GM21390 (cell line): ENCODE data around the gene G2E3.
"Not testable (repeated sequence)": the region's sequence is repeated elsewhere in the genome, so short reads cannot be mapped to it uniquely, and the experiment has no call there.

Source experiments
- ATAC-seq: cut with Tn5 transposase; IDR thresholded peaks from one replicate; pipeline ENCODE4 v1.9.1; 2021; ENCODE audit not compliant: unreplicated experiment

Gene G2E3

DNA sequence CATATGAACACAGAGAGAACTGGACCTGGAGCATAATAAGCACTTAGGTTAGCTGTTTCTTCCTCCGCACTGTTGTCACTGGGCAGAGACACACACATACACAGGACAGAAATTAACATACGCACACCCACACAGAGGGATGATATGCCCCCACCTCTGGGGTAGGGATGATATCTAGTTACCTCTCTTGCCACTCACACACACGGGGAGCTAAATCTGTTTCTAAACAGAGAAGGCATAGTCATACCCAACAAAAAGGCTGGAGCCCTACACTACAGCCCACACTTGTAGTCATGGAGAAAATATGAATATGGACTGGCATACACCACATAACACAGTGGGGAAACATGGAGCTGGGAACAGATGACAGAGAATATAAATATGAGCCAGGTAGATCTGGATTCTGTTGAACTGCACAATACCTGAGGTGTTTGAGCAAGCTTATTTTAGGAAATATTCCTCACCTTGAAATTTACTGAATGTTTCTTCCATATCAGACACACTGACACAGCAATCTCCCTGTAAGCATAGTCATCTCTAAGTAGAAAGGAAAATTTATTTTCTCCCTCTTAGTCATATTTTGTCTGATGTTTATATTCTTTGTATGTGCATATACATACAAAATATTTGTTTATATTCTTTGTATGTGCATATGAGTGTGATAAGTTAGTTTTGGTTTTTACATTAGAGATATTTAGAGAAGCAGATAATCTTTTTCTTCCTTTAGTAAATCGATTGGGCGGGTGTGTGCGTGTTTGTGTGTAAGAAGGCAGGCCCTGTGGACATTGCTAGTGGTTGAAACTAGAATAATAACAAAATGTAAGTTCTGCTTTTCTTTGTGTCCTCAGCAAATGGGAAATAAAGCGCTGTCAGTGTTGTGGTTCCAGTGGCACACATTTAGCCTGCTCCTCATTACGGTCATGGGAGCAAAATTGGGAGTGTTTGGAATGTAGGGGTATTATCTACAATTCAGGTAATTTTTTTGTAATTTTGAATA, 42.3 kb downstream of the G2E3 start:
- ATAC-seq: no peak

DNA sequence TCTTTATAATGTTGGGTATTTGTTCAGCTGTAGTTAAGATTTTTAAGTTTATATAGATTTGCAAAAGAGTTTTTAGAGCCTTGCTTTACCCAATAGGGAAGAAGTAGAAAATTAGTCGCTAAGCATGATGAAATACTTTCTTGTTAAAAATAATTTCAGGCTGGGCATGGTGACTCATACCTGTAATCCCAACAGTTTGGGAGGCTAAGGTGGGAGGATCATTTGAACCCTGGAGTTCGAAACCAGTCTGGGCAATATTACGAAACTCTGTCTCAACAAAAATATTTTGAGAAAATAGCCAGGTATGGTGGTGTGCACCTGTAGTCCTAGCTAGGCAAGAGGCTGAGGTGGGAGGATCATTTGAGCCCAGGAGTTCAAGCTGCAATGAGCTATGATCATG, 44.4 kb downstream of the G2E3 start:
- ATAC-seq: no peak

DNA sequence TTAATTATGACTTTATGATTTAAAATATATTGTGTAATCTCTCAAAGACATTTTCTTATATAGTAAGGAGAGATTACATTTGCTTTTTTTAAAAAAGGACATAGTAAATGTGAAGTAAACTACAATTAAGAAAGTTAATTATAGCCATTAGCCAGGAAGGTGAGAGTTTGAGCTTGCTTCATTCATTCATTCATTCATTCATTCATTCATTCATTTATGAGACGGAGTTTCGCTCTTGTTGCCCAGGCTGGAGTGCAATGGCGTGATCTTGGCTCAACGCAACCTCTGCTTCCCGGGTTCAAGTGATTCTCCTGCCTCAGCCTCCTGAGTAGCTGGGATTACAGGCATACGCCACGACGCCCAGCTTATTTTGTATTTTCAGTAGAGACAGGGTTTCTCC, 45.7 kb downstream of the G2E3 start:
- ATAC-seq: not testable (repeated sequence)

DNA sequence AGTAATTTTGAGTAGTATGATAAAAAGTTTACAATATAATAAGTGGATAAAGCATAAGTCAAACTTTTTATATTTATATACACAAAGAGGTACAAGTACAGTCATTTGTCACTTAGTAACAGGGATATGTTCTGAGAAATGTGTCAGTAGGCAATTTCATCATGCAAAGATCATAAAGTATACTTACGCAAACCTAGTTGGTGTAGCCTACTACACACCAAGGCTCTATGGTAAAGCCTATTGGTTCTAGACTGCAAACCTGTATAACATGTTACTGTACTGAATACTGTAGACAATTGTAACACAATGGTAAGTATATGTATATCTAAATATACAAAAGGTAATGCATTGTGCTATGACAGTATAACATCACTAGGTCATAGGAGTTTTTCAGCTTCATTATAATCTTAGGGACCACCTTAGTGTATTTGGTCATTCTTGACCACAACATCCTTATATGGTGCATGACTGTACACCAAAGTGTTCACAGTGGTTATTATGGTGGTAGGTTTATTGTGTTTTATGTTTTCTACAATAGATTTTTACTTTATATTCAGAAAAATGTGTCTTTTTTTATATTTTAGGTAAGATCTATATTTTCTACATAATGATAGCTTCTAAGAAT, 48.3 kb downstream of the G2E3 start:
- ATAC-seq: no peak

DNA sequence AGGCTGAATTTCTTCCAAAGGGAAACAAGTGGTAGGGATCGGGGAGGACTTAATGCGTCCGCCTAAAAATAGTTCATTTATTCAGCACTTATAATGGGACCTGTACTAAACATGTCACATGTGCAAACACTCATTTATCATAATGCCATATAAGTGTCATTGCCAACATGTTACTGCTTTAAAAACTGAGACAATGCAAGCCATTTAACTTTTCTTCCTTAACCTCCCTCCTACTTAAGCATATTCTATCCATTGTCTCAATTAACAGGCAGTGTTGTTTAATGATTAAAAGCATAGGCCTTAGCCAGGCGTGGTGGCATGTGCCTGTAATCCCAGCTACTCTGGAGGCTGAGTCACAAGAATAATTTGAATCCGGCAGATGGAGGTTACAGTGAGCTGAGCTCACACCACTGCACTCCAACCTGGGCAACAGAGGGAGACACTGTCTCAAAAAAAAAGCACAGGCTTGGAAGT, 49.6 kb downstream of the G2E3 start:
- ATAC-seq: no peak

DNA sequence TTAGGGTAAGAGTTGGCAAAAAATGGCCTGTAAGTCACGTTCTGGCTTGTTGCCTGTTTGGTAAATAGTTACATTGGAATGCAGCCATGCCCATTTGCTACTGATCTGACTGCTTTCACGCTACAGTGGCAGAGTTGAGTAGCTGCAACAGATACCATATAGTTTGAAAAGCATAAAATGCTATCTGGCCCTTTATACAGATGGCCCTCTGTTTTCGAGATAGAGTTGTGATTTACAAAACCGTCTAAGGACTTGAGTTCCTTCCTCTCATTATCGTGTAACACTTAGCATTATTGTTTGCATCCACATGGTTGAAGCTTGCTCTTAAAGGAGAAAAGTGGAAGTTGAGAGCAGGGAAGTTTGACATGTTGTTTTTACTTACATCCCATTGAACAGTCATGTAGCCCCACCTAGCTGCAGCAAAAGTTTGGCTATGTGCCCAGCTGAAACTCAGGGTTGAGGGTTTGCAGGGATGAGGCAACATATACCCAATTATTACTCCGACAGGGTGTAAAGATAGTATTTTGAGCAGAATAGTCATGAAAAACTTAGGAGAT, 51.9 kb downstream of the G2E3 start:
- no peak for ATAC-seq

DNA sequence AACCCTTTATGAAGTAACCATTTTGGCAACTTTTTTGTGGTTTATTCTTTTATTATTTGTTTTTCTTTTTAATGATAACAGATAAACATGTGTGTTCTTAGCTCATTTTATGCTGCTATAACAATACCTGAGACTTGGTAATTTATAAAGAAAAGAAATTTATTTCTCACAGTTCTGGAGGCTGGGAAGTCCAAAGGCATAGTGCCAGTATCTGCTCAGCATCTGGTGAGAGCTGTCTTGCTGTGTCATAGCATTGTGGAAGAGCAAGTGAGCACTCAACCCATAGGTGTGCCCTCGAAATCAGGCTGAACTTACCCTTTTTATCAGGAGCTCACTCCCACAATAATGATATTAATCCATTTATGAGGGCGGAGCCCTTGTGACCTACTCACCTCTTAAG, 55.2 kb downstream of the G2E3 start:
- ATAC-seq: no peak

DNA sequence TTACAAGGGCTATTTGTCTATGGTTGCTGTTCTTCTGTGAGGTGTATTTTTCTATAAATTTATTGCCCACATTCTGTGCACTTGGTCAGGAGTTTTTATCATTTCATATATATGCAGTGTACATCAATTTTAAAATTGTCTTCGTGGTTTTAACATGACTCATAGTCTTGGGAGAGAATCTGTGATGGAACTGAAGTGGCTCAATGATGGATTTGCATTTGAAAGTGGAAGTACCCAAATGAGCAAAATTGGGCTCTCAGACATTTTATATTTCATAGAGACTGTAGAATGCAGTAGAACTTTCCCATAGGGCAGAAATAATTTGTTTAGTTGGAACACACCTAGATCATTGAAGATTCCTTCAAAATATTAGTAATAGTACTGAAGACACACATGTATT, 61.2 kb downstream of the G2E3 start:
- peak; percentile 50 for ATAC-seq

DNA sequence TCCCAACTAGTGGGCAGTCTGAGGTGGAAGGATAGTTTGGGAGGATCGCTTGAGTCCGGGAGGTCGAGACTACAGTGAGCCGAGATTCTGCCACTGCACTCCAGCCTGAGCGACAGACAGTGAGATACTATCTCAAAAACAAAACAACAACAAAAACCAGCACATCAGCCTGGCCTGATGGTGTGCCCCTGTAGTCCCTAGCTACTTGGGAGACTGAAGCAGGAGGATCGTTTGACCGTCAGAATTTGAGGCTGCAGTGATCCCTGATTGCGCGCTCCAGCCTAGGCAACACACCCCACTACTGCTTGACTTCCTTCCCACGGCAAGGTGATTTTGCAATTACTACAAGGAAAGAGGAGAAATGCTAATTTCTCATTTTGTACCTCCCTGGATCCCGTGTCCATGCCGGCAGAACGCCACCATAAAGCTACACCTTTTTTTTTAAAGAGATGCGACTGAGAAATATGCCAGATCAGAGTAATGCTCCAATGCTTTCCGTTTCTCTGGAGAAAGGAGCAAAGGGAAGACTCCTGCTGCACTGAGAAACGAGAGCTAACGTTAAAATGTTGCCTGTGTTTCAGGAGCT, 62.5 kb downstream of the G2E3 start:
- no peak for ATAC-seq

DNA sequence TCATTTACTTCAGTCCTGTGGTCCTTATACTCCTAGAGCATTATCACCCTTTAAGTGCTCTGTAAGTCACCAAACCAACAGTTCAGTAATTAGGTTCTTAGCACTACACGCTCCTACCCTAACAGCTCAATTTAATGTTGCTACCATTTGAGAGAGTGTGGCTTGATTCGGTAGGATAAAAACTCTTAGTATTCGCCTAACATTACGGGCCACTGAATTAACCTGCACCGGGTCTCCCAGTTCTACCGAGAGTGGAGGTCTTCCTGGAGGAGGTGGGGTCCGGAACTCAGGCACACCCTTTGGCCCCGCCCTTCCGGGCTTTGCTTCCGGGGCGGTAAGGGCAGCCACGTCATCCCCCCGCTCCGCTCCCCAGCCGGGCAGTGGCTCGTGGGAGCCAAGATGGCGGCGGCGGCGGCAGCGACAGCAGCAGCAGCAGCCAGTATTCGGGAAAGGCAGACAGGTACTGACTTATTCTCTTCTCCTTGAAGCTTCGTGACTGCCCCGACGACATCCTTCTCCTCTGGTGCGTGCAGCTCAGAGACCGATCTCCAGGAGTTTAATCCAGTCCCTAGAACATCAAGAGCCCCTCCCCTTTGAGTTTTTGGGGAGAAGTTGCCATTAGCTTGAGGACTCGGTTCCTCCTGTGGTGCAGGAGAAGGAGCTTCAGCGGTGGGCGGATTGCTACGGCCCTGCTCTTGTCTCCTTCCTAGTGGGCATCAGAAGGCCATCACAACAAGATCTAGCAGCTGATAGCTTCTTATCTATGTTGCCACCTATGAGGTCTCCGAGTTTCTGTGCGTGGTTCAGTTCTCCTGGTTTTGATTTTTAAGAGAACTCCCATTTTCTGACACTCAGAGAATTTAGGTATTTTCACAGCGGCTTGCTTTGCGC, 63.2 kb downstream of the G2E3 start, which contains the start of gene SCFD1:
Gene SCFD1 (plus strand): TSS at position 380 of the 891 bp plus-strand sequence. CDS start 20 bp downstream, at position 400.
- peak; percentile 88 for ATAC-seq

DNA sequence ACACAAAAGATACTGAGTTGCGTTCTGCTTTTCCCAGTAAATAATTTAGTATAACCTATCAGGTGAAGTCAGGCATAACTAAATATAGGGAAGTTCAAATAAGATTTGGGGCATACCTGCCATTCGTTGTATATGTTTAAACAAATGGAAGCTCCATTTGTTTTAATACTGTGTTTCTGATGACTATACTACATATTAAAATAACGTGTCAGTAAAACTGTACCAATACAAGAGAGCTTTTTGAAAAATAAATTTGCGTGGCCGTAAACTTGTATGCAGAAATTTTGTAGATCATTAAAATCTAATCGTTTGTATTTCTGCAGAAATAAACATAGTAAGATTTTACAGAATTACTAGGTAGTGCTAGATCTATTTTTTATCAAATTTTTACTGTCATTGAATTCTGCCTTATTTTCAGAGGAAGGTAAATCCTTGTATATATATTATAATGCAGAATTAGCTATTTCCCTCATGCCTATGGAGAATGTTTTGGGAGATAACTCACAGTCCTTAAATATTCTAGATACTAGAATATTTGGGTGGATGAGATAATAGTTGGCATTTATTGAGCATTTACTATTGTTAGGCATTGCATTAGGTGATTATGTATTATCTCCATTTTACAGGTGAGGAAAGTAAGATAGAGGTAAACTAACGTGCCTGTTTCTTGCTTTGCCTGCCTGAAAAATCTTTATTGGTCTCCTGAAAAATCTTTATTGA, 64.6 kb downstream of the G2E3 start:
- no peak for ATAC-seq

DNA sequence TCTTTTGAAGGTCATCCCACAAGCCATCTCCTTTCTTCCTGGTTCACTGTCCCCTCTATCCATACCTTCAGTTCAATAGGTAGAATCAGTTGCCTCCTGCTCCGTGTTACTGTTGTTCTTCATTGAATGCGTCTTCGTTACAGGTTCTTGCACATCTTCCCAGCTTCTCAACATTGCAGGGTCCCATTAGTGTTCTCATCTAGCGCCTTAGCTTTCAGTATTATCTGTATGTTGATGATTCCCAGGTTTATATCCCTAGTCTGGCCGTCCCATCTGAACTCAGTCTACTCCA, 65.1 kb downstream of the G2E3 start:
- ATAC-seq: no peak

DNA sequence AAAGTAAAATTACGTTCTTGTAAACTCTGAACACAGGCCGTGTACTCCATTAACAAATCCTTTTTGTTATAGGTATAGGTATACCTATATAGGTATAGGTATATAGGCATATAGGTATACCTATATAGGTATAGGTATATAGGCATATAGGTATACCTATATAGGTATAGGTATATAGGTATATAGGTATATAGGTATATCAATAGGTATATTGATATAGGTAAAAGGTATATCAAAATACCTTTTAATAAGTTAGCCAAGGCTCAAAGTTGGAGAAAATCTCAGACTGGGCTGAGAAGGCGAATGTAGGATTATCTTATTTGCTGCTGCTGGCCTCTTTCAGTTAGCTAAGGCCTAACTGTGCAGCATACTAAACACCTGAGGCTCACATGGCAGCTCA, 66.6 kb downstream of the G2E3 start:
- no peak for ATAC-seq

DNA sequence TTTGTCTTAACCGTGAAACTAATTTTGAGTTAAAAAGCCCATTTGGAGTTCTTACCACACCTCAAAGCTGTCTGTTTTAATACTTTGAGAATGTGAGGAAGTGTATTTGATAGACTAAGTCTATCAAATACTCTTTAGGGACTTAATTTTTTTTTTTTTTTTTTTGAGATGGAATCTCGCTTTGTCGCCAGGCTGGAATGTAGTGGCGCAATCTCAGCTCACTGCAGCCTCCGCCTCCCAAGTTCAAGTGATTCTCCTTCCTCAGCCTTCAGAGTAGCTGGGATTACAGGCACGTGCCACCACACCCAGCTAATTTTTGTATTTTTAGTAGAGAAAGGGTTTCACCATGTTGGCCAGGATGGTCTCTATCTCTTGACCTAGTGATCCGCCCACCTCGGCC, 70.5 kb downstream of the G2E3 start:
- not testable (repeated sequence) for ATAC-seq

DNA sequence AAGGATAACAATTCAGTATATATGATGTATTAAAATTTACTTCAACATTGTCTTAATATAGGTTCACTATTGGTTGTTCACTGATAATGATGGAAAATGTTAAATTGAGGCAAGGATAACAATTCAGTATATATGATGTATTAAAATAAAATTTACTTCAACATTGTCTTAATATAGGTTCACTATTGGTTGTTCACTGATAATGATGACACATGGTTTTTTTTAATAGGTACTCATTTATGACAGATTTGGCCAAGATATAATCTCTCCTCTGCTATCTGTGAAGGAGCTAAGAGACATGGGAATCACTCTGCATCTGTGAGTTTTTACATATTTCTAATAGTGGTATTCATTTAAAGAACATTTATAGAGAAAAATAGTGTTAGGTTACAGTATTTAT, 71.3 kb downstream of the G2E3 start:
- no peak for ATAC-seq

DNA sequence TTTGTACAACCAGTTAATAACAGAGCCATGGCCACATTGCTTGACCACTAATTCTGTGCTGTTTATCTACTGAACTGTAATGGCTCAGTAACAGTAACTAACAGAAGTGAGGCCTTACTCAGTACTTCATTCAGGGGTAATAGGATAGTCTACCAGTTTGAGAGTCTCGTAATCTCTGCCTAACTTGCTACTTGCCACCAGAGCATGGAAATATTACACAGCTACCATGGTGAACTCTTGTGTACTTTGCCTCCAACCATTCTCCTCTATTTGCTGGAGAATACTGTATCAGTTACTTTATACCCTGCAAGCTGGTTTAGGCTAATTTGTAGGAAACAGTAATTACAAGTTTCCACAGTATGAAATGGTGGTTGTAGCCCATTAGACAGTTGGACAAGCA, 73.8 kb downstream of the G2E3 start:
- no peak for ATAC-seq

DNA sequence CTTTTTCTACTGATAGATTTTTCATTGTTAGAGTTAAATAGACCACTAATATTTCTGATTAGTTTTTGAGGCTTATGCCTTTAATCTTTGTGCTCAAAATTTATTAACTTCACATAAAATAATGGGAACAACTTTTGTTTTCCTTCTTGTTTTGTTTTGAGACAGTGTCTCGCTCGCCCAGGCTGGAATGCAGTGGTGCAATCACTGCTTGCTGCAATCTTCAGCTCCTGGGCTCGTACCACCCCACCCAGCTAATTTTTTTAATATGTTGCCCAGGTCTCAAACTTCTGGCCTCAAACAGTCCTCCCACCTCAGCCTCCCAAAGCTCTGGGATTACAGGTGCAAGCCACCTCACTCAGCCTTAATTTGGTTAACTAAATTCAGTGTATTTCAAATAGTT, 80.0 kb downstream of the G2E3 start:
- no peak for ATAC-seq

DNA sequence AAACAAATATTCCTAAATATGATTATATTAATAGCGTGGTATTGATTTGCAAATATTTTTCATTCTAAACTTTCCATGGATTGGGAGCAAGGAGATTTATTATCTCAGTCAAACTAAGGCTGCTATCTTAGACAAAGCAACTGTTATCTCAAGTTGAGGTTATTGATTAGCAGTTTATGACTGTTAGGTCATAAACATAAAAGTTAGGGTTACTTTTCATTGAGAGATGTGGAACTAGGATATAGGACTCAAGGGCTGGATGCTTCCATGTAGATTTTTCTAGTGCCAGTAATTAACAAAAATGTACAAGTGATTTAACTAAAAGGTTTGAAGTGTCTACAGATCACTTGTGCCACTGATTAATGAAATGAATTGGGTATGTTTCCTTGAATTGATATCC, 82.2 kb downstream of the G2E3 start:
- no peak for ATAC-seq

DNA sequence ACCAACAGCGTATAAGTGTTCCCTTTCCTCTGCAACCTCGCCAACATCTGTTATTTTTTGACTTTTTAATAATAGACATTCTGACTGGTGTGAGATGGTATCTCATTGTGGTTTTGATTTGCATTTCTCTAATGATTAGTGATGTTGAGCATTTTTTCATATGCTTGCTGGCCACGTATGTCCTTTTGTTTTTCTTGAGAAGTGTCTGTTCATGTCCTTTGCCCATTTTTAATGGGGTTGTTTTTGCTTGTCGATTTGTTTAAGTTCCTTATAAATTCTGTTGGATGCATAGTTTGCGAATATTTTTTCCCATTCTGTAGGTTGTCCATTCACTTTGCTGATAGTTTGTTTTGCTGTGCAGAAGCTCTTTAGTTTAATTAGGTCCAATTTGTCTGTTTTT, 85.5 kb downstream of the G2E3 start:
- ATAC-seq: not testable (repeated sequence)

DNA sequence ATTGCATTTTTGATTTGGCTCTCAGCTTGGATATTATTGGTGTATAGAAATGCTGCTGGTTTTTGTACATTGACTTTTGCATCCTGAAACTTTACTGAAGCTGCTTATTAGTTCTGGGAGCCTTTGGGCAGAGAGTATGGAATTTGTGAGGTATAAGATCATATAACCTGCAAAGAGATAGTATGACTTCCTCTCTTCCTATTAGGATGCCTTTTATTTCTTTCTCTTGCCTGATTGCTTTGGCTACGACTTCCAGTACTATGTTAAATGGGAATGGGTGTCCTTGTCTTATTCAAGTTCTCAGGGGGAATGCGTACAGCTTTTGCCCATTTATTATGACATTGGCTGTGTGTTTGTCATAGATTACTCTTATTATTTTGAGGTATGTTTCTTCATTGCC, 86.6 kb downstream of the G2E3 start:
- no peak for ATAC-seq
